Endothelial cell (in vitro differentiated cells): Measurements from ENCODE around the gene TMEM86A. TPM values are rescaled to one million over a fixed set of nuclear protein-coding genes. Genes with fewer than 3 reads are reported as not detected.

ENCODE experiments used
- DNase-seq: peaks from one replicate; pipeline ENCODE4 v3.0.0; 2021; ENCODE audit warnings: low spot score
- H3K27ac Mint-ChIP-seq: one replicate; pipeline ENCODE4 v1.8.0; 2021; ENCODE audit warnings: mixed read lengths, inconsistent platforms; ENCODE audit not compliant: unreplicated experiment
- H3K27me3 Mint-ChIP-seq: one replicate; pipeline ENCODE4 v1.8.0; 2021; ENCODE audit warnings: mild to moderate bottlenecking, moderate library complexity, mixed read lengths, inconsistent platforms; ENCODE audit not compliant: unreplicated experiment
- H3K36me3 Mint-ChIP-seq: one replicate; pipeline ENCODE4 v1.8.0; 2021; ENCODE audit warnings: mild to moderate bottlenecking, low read depth, mixed read lengths, inconsistent platforms; ENCODE audit not compliant: unreplicated experiment
- H3K4me1 Mint-ChIP-seq: one replicate; pipeline ENCODE4 v1.8.0; 2021; ENCODE audit warnings: mild to moderate bottlenecking, mixed read lengths, inconsistent platforms; ENCODE audit not compliant: unreplicated experiment
- H3K4me3 Mint-ChIP-seq: one replicate; pipeline ENCODE4 v1.8.0; 2021; ENCODE audit warnings: mild to moderate bottlenecking, mixed read lengths, inconsistent platforms; ENCODE audit not compliant: unreplicated experiment
- H3K9me3 Mint-ChIP-seq: one replicate; pipeline ENCODE4 v1.8.0; 2021; ENCODE audit warnings: mixed read lengths, inconsistent platforms; ENCODE audit not compliant: unreplicated experiment
- total RNA-seq: library from RNA; stranded (reverse); fragmentation: NEBNext Ultra II Directional; extraction: Animal tissue kit (Norgen Biotek cat#: 25700); gene quantifications from one replicate; pipeline ENCODE4 v1.2.1, GENCODE V29; 2021; ENCODE audit not compliant: unreplicated experiment
- TF ChIP-seq, protein P1 (sequence below): fragments of 200-600 bp; sonication (generic); IDR thresholded peaks from one replicate; pipeline ENCODE4 v1.5.0; 2021; ENCODE audit warnings: antibody characterized with exemption; ENCODE audit not compliant: unreplicated experiment

TMEM86A gene
- total RNA-seq, 1 donor from 2014 or later = 3.9 TPM

- Mint-ChIP-seq H3K27me3 (peaks cover 15% of the 10 kb centered on the region), H3K4me3 (no peak overlapping the region), H3K36me3 (peaks cover 3% of the 10 kb centered on the region), H3K9me3 (no peaks in the 10 kb centered on the region), H3K27ac (no peak overlapping the region), H3K4me1 (peaks cover 14% of the 10 kb centered on the region)
- no peak for DNase-seq
- TF ChIP-seq, protein P1, sequence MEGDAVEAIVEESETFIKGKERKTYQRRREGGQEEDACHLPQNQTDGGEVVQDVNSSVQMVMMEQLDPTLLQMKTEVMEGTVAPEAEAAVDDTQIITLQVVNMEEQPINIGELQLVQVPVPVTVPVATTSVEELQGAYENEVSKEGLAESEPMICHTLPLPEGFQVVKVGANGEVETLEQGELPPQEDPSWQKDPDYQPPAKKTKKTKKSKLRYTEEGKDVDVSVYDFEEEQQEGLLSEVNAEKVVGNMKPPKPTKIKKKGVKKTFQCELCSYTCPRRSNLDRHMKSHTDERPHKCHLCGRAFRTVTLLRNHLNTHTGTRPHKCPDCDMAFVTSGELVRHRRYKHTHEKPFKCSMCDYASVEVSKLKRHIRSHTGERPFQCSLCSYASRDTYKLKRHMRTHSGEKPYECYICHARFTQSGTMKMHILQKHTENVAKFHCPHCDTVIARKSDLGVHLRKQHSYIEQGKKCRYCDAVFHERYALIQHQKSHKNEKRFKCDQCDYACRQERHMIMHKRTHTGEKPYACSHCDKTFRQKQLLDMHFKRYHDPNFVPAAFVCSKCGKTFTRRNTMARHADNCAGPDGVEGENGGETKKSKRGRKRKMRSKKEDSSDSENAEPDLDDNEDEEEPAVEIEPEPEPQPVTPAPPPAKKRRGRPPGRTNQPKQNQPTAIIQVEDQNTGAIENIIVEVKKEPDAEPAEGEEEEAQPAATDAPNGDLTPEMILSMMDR = no peak
Measured at GRCh38 chr11:18700872-18701271, 2.3 kb downstream of the TMEM86A start.

DNA sequence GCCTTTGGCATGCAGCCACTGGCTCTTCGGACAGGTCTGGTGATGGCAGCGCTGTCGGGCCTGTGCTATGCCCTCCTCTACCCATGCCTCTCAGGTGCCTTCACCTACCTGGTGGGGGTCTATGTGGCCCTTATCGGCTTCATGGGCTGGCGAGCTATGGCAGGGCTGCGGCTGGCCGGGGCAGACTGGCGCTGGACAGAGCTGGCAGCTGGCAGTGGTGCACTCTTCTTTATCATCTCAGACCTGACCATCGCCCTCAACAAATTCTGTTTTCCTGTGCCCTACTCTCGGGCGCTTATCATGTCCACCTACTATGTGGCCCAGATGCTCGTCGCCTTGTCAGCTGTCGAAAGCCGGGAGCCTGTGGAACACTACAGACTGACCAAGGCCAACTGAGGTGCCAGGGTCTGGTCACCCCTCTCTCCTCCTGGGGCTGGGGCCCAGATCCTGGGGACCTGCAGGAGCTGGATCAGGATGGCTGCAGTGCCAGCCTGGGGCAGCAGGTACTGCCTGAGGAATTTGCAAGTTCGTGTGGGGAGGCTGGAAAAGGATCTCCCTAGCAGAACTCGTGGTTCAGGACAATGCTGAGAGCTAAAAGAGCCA is 3.1 kb downstream of the TMEM86A start:
- no peak for DNase-seq
- Mint-ChIP-seq H3K4me3 (no peak overlapping the region), H3K27ac (no peak overlapping the region), H3K9me3 (no peaks in the 10 kb centered on the region), H3K36me3 (peaks cover 3% of the 10 kb centered on the region), H3K27me3 (peaks cover 15% of the 10 kb centered on the region), H3K4me1 (peaks cover 15% of the 10 kb centered on the region)
- TF ChIP-seq, protein P1 = no peak

GRCh38 chr11:18703001-18703763 is 4.6 kb downstream of the TMEM86A start:
- Mint-ChIP-seq H3K9me3 (no peaks in the 10 kb centered on the region), H3K4me1 (peaks cover 16% of the 10 kb centered on the region), H3K27me3 (peaks cover 15% of the 10 kb centered on the region), H3K36me3 (peaks cover 3% of the 10 kb centered on the region), H3K27ac (no peak overlapping the region), H3K4me3 (no peak overlapping the region)
- TF ChIP-seq, protein P1 = no peak
- DNase-seq = no peak

DNA sequence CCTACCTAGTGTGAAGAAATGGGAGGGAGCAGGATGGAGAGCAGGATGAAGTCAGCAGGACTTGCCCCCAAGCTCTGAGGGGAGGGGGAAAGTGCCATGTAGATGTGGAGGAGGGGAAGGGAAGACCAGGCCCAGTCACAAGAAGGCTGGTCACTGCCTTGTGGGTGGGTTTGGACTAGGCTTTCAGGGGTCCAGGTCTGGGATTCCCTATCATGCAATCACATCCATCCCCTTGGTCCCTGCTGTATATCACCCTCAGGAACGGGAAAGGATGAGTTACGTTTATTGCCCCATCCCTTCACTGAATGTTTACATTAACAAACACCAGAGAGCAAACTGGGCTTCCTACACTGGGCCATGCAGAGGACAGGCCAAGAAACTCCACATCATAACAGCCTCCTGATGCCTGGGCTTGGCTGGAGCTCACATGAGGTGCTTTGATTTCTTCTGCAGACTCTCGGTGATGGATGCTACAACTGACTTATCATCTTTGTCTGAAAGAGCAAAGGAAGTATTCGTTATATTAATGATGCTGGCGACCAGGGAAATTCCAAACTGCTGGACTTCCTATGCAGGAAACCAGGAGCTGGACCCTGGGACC is 5.6 kb downstream of the TMEM86A start:
- Mint-ChIP-seq H3K4me3 (no peak overlapping the region), H3K4me1 (peaks cover 15% of the 10 kb centered on the region), H3K27ac (no peak overlapping the region), H3K9me3 (no peaks in the 10 kb centered on the region), H3K36me3 (peaks cover 3% of the 10 kb centered on the region), H3K27me3 (peaks cover 15% of the 10 kb centered on the region)
- DNase-seq = no peak
- TF ChIP-seq, protein P1 = no peak

GRCh38 chr11:18704698-18705097 is 6.1 kb downstream of the TMEM86A start:
- Mint-ChIP-seq H3K4me3 (no peak overlapping the region), H3K9me3 (no peaks in the 10 kb centered on the region), H3K27ac (no peak overlapping the region)

More at GRCh38 chr11:18704698-18705097, 6.1 kb downstream of the TMEM86A start:
- Mint-ChIP-seq H3K27me3 (peaks cover 10% of the 10 kb centered on the region), H3K36me3 (peaks cover 3% of the 10 kb centered on the region), H3K4me1 (peaks cover 10% of the 10 kb centered on the region)
- TF ChIP-seq, protein P1 = no peak
- no peak for DNase-seq
